Neural progenitor cell (in vitro differentiated cells): ENCODE data around the gene RGS3. TPM values are rescaled to one million over a fixed set of nuclear protein-coding genes. Genes with fewer than 3 reads are reported as not detected.
A peak's percentile ranks its signal among the peaks of the same experiment; 100 is the strongest.

Experiments used
- DNase-seq: peaks from one replicate; pipeline ENCODE4 v3.0.0-alpha.2; 2016; ENCODE audit warnings: low spot score
- H2AFZ ChIP-seq: fragments of 200-600 bp; sonication (generic); replicated peaks from 2 replicates; pipeline ENCODE4 v1.6.1; 2016; ENCODE audit warnings: antibody characterized with exemption
- H3F3A ChIP-seq: fragments of 200-600 bp; sonication (generic); 2 replicates; pipeline ENCODE4 v1.6.1; 2016; ENCODE audit warnings: antibody characterized with exemption, low read depth
- H3K27ac ChIP-seq: fragments of 200-600 bp; sonication (generic); 2 replicates; pipeline ENCODE4 v1.5.1; 2016; ENCODE audit warnings: mild to moderate bottlenecking
- H3K27me3 ChIP-seq: fragments of 200-600 bp; sonication (generic); 2 replicates; pipeline ENCODE4 v1.6.1; 2016; ENCODE audit warnings: mild to moderate bottlenecking, moderate library complexity
- H3K36me3 ChIP-seq: fragments of 200-600 bp; sonication (generic); 2 replicates; pipeline ENCODE4 v1.5.1; 2016
- H3K4me1 ChIP-seq: fragments of 200-600 bp; sonication (generic); 2 replicates; pipeline ENCODE4 v1.6.1; 2016; ENCODE audit warnings: mixed run types
- H3K4me2 ChIP-seq: fragments of 200-600 bp; sonication (generic); 2 replicates; pipeline ENCODE4 v1.6.1; 2016
- H3K4me3 ChIP-seq: fragments of 200-600 bp; sonication (generic); 2 replicates; pipeline ENCODE4 v1.5.1; 2016
- H3K79me2 ChIP-seq: fragments of 200-600 bp; sonication (generic); 2 replicates; pipeline ENCODE4 v1.6.1; 2016; ENCODE audit warnings: low read depth
- H3K9ac ChIP-seq: fragments of 200-600 bp; sonication (generic); 2 replicates; pipeline ENCODE4 v1.6.1; 2016
- H3K9me3 ChIP-seq: fragments of 200-600 bp; sonication (generic); 2 replicates; pipeline ENCODE4 v1.5.1; 2016; ENCODE audit warnings: low read depth
- H4K20me1 ChIP-seq: fragments of 200-600 bp; sonication (generic); 2 replicates; pipeline ENCODE4 v1.6.1; 2016; ENCODE audit warnings: low read depth
- H3K27ac Mint-ChIP-seq: 3 replicates; pipeline ENCODE4 v1.8.0; 2021; ENCODE audit warnings: mixed read lengths
- H3K27me3 Mint-ChIP-seq: 2 replicates; pipeline ENCODE4 v1.8.0; 2022; ENCODE audit warnings: low read depth, mild to moderate bottlenecking, inconsistent platforms, moderate library complexity, mixed read lengths; ENCODE audit not compliant: insufficient read depth
- H3K36me3 Mint-ChIP-seq: 3 replicates; pipeline ENCODE4 v1.8.0; 2021; ENCODE audit warnings: mixed read lengths
- H3K4me1 Mint-ChIP-seq: 3 replicates; pipeline ENCODE4 v1.8.0; 2021; ENCODE audit warnings: mixed read lengths
- H3K4me3 Mint-ChIP-seq: 3 replicates; pipeline ENCODE4 v1.8.0; 2021; ENCODE audit warnings: mild to moderate bottlenecking, moderate library complexity, mixed read lengths
- H3K9me3 Mint-ChIP-seq: 3 replicates; pipeline ENCODE4 v1.8.0; 2020; ENCODE audit warnings: mixed read lengths
- EZH2 ChIP-seq: fragments of 200-600 bp; sonication (generic); IDR thresholded peaks from 2 replicates; pipeline ENCODE4 v1.6.1; 2017; ENCODE audit warnings: antibody characterized with exemption, mild to moderate bottlenecking, moderate library complexity
- EZH2phosphoT487 ChIP-seq: fragments of 200-600 bp; sonication (generic); IDR thresholded peaks from 2 replicates; pipeline ENCODE4 v1.6.1; 2017; ENCODE audit warnings: antibody characterized with exemption
- total RNA-seq: library from RNA; depleted of rRNA; stranded (reverse); fragments of >200 nt; gene quantifications from 2 replicates; pipeline ENCODE4 v1.2.3, GENCODE V29; 2015; ENCODE audit warnings: low replicate concordance
- TF ChIP-seq, protein P1 (sequence below): fragments of 200-600 bp; sonication (generic); IDR thresholded peaks from 2 replicates; pipeline ENCODE4 v1.5.1; 2017; ENCODE audit warnings: antibody characterized with exemption, mild to moderate bottlenecking

The RGS3 gene
- total RNA-seq, 1 donor from 2014 or later, result 30.3 TPM

DNA sequence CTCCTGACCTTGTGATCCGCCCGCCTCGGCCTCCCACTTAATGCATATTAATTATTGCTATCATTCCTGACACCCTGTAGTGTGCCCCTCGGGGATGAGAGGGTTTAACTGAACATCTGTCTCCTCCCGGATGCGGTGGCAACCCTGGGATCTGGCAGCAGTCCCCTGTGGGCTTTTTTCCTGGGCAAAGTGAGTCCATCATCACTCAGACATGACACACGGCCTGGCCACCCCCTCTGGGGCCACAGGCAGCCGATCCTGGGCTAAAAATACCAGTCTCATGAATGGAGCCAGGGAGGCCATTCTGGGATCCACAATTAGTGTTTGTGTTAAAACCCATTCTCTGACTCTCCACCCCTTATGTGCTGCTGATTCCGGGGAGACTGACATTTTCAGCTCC is 161.2 kb downstream of the RGS3 start:
- Mint-ChIP-seq H3K4me1 (peaks cover 52% of the 10 kb centered on the region), H3K27ac (peak overlapping the region; percentile 85), H3K4me3 (no peak overlapping the region), H3K27me3 (peaks cover 4% of the 10 kb centered on the region), H3K9me3 (no peaks in the 10 kb centered on the region), H3K36me3 (no peaks in the 10 kb centered on the region)
- Histone ChIP-seq H3K27me3 (no peaks in the 10 kb centered on the region), H3K4me2 (no peak overlapping the region), H3K9ac (no peak overlapping the region), H3K4me1 (peaks cover 34% of the 10 kb centered on the region), H3K4me3 (no peak overlapping the region), H3K79me2 (no peaks in the 10 kb centered on the region), H3K27ac (no peak overlapping the region), H4K20me1 (no peaks in the 10 kb centered on the region), H3F3A (peaks cover 8% of the 10 kb centered on the region), H3K9me3 (no peaks in the 10 kb centered on the region), H2AFZ (no peak overlapping the region), H3K36me3 (no peaks in the 10 kb centered on the region)
- no peak for DNase-seq
- TF ChIP-seq, protein P1, sequence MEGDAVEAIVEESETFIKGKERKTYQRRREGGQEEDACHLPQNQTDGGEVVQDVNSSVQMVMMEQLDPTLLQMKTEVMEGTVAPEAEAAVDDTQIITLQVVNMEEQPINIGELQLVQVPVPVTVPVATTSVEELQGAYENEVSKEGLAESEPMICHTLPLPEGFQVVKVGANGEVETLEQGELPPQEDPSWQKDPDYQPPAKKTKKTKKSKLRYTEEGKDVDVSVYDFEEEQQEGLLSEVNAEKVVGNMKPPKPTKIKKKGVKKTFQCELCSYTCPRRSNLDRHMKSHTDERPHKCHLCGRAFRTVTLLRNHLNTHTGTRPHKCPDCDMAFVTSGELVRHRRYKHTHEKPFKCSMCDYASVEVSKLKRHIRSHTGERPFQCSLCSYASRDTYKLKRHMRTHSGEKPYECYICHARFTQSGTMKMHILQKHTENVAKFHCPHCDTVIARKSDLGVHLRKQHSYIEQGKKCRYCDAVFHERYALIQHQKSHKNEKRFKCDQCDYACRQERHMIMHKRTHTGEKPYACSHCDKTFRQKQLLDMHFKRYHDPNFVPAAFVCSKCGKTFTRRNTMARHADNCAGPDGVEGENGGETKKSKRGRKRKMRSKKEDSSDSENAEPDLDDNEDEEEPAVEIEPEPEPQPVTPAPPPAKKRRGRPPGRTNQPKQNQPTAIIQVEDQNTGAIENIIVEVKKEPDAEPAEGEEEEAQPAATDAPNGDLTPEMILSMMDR, result no peak
- no peak for TF ChIP-seq EZH2
- TF ChIP-seq EZH2phosphoT487, result no peak

DNA sequence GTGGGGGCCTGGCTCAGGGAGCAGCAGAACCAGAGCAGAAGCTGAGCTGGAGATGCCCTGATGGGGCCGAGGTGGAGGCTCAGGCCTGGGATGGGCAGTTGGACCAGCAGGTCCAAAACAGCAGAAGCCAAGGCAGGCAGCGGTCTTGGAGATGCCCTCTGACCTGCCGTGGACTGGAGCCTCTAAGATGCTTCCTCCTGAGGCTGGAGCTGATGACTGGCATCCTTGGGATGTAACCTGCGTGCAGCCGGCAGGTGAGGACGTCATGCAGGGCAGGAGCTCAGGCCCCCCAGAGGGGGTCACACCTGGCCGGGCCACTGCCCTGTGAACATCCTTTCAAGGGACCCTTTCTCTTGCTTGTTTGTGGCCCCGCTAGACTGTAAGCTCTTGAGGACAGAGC is 162.0 kb downstream of the RGS3 start:
- no peaks in the 10 kb centered on the region for H3K27me3 ChIP-seq
- no peak for TF ChIP-seq EZH2
- no peak for TF ChIP-seq EZH2phosphoT487
- TF ChIP-seq, protein P1, result no peak
- peaks cover 4% of the 10 kb centered on the region for H3K27me3 Mint-ChIP-seq
- no peak for DNase-seq
- H3K4me2 ChIP-seq, result no peak overlapping the region
- H3K9ac ChIP-seq, result no peak overlapping the region
- peak overlapping the region; percentile 25 for H3K27ac Mint-ChIP-seq
- H3K9me3 Mint-ChIP-seq, result no peaks in the 10 kb centered on the region
- peaks cover 8% of the 10 kb centered on the region for H3F3A ChIP-seq
- H3K79me2 ChIP-seq, result no peaks in the 10 kb centered on the region
- H3K36me3 Mint-ChIP-seq, result no peaks in the 10 kb centered on the region
- H3K4me1 ChIP-seq, result peaks cover 28% of the 10 kb centered on the region
- H3K9me3 ChIP-seq, result no peaks in the 10 kb centered on the region
- H3K4me3 Mint-ChIP-seq, result no peak overlapping the region
- H4K20me1 ChIP-seq, result no peaks in the 10 kb centered on the region
- no peak overlapping the region for H3K27ac ChIP-seq
- no peaks in the 10 kb centered on the region for H3K36me3 ChIP-seq
- no peak overlapping the region for H3K4me3 ChIP-seq
- H3K4me1 Mint-ChIP-seq, result peaks cover 44% of the 10 kb centered on the region
- H2AFZ ChIP-seq, result no peak overlapping the region

DNA sequence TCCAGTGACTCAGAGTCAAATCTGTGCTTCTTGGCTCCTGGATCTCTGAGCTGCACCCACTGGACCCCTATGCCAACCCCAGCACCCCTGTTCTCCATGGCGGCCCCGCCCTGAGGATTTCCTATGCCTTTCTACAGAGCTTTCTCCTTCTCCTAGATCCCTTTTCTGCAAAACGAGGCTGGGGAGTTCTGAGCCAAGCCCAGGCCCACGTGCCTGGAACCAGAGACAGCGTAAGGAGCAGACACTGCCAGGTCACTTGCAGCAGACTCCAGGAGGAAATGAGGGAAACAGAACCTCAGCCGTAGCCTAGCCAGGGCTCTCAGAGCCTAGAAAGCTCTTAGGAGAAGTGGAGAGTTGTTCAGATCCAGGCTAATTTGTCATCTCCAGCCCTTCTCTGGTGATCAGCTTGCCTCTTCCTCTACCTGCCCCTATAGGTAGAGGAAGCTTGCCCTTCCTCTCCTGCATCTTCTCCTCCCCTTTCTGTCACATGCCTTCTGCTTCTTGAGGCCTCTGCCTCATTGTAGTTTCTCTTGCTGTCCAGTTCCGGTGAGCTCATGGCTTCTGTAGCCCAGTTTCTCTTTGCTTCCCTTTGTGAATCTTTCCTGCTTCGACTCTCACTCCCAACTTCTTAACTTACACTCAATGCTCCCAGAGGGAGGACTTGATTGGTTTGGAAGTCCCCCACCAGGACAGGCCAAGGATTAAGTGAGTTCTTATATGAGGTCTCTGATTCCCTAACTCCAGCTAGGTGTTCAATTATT is 163.4 kb downstream of the RGS3 start:
- Histone ChIP-seq H2AFZ (peak overlapping the region; percentile 87), H3K4me1 (peaks cover 24% of the 10 kb centered on the region), H3K27ac (no peak overlapping the region), H3F3A (peaks cover 8% of the 10 kb centered on the region), H3K9ac (no peak overlapping the region), H3K27me3 (no peaks in the 10 kb centered on the region), H3K79me2 (no peaks in the 10 kb centered on the region), H3K9me3 (no peaks in the 10 kb centered on the region), H3K36me3 (no peaks in the 10 kb centered on the region), H3K4me2 (peak overlapping the region; percentile 23), H3K4me3 (no peak overlapping the region), H4K20me1 (no peaks in the 10 kb centered on the region)
- H3K27me3 Mint-ChIP-seq, result peaks cover 8% of the 10 kb centered on the region
- no peak for DNase-seq
- no peaks in the 10 kb centered on the region for H3K9me3 Mint-ChIP-seq
- TF ChIP-seq, protein P1, result no peak
- no peak for TF ChIP-seq EZH2phosphoT487
- no peak for TF ChIP-seq EZH2
- peak overlapping the region; percentile 30 for H3K27ac Mint-ChIP-seq
- H3K4me1 Mint-ChIP-seq, result peaks cover 32% of the 10 kb centered on the region
- H3K4me3 Mint-ChIP-seq, result no peak overlapping the region
- H3K36me3 Mint-ChIP-seq, result no peaks in the 10 kb centered on the region
